H1 (cell line): Measurements from ENCODE around the gene DYNLT2. TPM values are rescaled to one million over a fixed set of nuclear protein-coding genes. Genes with fewer than 3 reads are reported as not detected.

ENCODE experiments used
- TCF12 ChIP-seq: IDR thresholded peaks from 2 replicates; pipeline ENCODE4 v1.6.1; 2011; ENCODE audit warnings: low read depth, mild to moderate bottlenecking, low read length
- polyA plus RNA-seq, 7 experiments: library from polyadenylated mRNA; depleted of rRNA in 3 of 7; stranded (reverse) in 5 of 7; unstranded in 2 of 7; fragments of >200 nt in 5 of 7; fragments of 200-250 nt in 2 of 7; gene quantifications; 1 replicate in 5 of 7; 2 replicates in 1 of 7; 4 replicates in 1 of 7; pipeline versions ENCODE4 v1.2.1 to v1.2.3, GENCODE V29; 2011 to 2013; ENCODE audit warnings: missing spikeins in 2 of 7, mixed read lengths in 2 of 7
- total RNA-seq: library from RNA; stranded (reverse); fragmentation: NEBNext Ultra II Directional; extraction: Animal tissue kit (Norgen Biotek cat#: 25700); gene quantifications from 2 replicates; pipeline ENCODE4 v1.2.1, GENCODE V29; 2021

Gene DYNLT2
- total and polyA plus RNA-seq, 2 of the 8 experiments (the other 6 are each of a cell fraction or from before 2014, with no cell fraction given), result 0.48 to 1.8 TPM

DNA sequence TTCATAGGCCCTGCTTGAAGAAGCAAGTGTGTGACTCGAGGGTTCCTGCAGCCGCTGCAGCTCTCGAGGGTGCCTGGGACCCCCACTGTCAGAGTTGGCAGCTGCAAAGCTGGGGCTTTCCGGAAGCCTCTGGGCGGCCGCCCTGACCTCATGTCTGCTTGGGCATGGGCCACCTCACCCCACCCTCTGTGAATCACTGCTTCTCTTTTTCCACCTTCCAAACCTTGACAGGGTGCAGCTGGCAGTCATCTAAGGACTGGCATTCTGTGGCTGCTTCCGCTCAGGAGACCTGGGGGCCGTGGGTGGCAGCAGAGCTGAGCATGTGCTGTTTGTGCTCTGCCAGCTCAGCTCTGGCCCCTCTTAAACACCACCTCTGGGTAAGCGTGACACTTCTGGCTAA, 32.0 kb upstream of the DYNLT2 start (continued):
- TF ChIP-seq TCF12, result no peak
